ENCODE measurements around the gene KLK11. TPM values are rescaled to one million over a fixed set of nuclear protein-coding genes. Genes with fewer than 3 reads are reported as not detected.

The KLK11 gene
- total and polyA plus RNA-seq, 10 of the 15 experiments (the other 5 are each of a cell fraction or from before 2014, with no cell fraction given), result not detected

DNA sequence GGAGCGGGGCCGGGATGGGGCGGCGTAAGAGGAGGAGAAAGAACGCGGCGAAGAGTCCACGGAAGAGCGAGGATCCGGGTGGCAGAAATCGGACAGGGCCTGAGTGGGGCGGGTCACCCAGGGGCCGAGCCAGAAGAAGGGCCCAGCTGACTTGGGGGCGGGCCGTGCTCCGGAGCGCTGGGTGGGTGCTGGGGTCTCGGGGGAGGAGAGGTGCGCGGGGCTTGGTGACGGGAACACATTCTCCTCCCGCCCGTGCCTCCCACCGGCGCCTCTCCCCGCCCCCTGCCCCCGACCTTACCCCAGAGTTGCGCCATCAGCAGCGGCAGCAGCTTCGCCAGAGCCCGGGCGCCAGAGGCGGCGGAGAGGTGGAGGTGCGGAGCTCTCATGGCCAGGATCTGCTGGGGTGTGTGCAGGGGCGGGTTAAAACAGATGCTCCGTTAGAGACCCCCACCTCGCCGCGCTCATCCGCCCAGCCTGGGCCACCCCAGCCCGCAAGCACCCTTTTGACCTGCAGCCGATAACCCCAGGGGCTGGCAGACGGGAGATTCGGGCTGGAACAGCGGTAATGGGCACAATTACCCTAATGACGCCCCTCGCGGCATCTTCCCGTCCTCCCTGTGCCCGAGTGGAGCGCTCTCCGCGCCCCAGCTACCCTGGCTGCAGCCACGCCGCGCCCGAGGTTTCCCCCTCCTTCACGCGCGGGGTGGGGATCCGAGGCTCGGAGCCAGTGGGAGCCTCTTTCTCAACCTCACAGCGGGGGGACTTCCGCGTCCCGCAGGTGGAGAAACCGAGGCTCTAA is 7.5 kb downstream of the KLK11 start:
- RAD21 ChIA-PET (ENCODE audit: unreplicated experiment), result no interaction called here
- no peak overlapping the region for H3K9ac ChIP-seq (ENCODE audit: control insufficient read depth, insufficient read depth, low read length)
- TF ChIP-seq TCF12 (IDR thresholded peaks at IDR 0.05; ENCODE audit: low read depth, low read length) (no peak), SMARCA5 (IDR thresholded peaks at IDR 0.05) (no peak), SMAD1 (IDR thresholded peaks at IDR 0.05; ENCODE audit: low read depth, partially characterized antibody) (no peak), HDAC2 (IDR thresholded peaks at IDR 0.05) (no peak), IKZF2 (IDR thresholded peaks at IDR 0.05) (no peak), CHD1 (IDR thresholded peaks at IDR 0.05; ENCODE audit: low read depth, low read length) (no peak), KDM1A (IDR thresholded peaks at IDR 0.05; ENCODE audit: borderline replicate concordance) (no peak), NR2F1 (conservative IDR thresholded peaks at IDR 0.05) (no peak), SMAD5 (IDR thresholded peaks at IDR 0.05; ENCODE audit: low read depth) (no peak), YBX1 (IDR thresholded peaks at IDR 0.05) (no peak), FOXM1 (IDR thresholded peaks at IDR 0.05; ENCODE audit: low read depth, low read length) (no peak), NFYA (IDR thresholded peaks at IDR 0.05; ENCODE audit: borderline replicate concordance, low read depth, low read length) (no peak), HCFC1 (IDR thresholded peaks at IDR 0.05; ENCODE audit: low read length) (no peak), IRF4 (IDR thresholded peaks at IDR 0.05; ENCODE audit: low read depth, low read length) (no peak)
- TF ChIP-seq, protein P1, sequence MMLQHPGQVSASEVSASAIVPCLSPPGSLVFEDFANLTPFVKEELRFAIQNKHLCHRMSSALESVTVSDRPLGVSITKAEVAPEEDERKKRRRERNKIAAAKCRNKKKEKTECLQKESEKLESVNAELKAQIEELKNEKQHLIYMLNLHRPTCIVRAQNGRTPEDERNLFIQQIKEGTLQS (IDR thresholded peaks at IDR 0.05; ENCODE audit: borderline replicate concordance, extremely low read depth, low read depth, low read length), result no peak
- TF ChIP-seq, protein P2, sequence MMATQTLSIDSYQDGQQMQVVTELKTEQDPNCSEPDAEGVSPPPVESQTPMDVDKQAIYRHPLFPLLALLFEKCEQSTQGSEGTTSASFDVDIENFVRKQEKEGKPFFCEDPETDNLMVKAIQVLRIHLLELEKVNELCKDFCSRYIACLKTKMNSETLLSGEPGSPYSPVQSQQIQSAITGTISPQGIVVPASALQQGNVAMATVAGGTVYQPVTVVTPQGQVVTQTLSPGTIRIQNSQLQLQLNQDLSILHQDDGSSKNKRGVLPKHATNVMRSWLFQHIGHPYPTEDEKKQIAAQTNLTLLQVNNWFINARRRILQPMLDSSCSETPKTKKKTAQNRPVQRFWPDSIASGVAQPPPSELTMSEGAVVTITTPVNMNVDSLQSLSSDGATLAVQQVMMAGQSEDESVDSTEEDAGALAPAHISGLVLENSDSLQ (IDR thresholded peaks at IDR 0.05), result no peak
- H3K4me2 ChIP-seq (ENCODE audit: control insufficient read depth, insufficient read depth), result no peak overlapping the region
- H3K4me1 ChIP-seq (ENCODE audit: control insufficient read depth, insufficient read depth, low read length), result no peaks in the 10 kb centered on the region
- POLR2A ChIA-PET, result no interaction called here
- H3K27ac ChIP-seq (ENCODE audit: control insufficient read depth, insufficient read depth), result no peak overlapping the region
- CTCF ChIA-PET, result no interaction called here
- no peaks in the 10 kb centered on the region for H3K36me3 ChIP-seq (ENCODE audit: control insufficient read depth in 2 of 2, insufficient read depth in 2 of 2, low read length in 1 of 2)
- DNase-seq (ENCODE audit: low read depth, low spot score), result no peak
- SMC1A ChIA-PET (ENCODE audit: uncharacterized antibody, unreplicated experiment), result no interaction called here
- H2AFZ ChIP-seq (ENCODE audit: control insufficient read depth, low read depth, low read length), result no peak overlapping the region
- no peak for FAIRE-seq
- no peak overlapping the region for H3K4me3 ChIP-seq
- ATAC-seq, result no peak
- in situ Hi-C loops (cut with MboI), result no loop called here
- no peaks in the 10 kb centered on the region for H4K20me1 ChIP-seq (ENCODE audit: control insufficient read depth, insufficient read depth)
- no peaks in the 10 kb centered on the region; a peak in 3 of 4 replicates for H3K27me3 ChIP-seq (replicated peaks in 1 of 2; ENCODE audit: control insufficient read depth in 2 of 2, insufficient read depth in 2 of 2, low read length in 1 of 2)
- no peaks in the 10 kb centered on the region; the same call in 2 of the 3 replicates for H3K9me3 ChIP-seq (replicated peaks; ENCODE audit: control insufficient read depth, insufficient read depth, low read length)
- intact Hi-C loops (cut with micrococcal nuclease; ENCODE audit: unreplicated experiment), result no loop called here
- no peaks in the 10 kb centered on the region for H3K79me2 ChIP-seq (ENCODE audit: control insufficient read depth, insufficient read depth, low read length)
- BruUV-seq (replicated peaks), result no TSS peak
- 26% methylated on average over 40 of the region's 68 CpGs for WGBS (ENCODE audit: insufficient coverage, insufficient replicate concordance, low lambda C conversion rate, missing lambda C conversion rate)
